T47D (cell line): Measurements from ENCODE around the gene GPR31.
"Not testable (repeated sequence)": the region's sequence is repeated elsewhere in the genome, so short reads cannot be mapped to it uniquely, and the experiment has no call there.

Experiments used
- DNase-seq, 2 experiments: peaks; one replicate each; pipeline versions ENCODE4 v3.0.0 to v3.0.0-alpha.2; 2011 to 2012; ENCODE audit warnings: low read depth in 1 of 2, low spot score in 1 of 2
- JUND ChIP-seq: IDR thresholded peaks from 2 replicates; pipeline ENCODE4 v1.6.1; 2012; ENCODE audit warnings: low read depth
- in situ Hi-C: cut with HindIII; loops from 2 replicates; pipeline ENCODE4 v1.10.0; 2016; ENCODE audit warnings: low sequenced_read_pairs, low pct_unique_long_range_greater_than_20kb

GPR31 gene

GRCh38 chr6:167172011-167172410, 14.2 kb upstream of the GPR31 start:
- in situ Hi-C loops, DNase-seq: not testable (repeated sequence)

GRCh38 chr6:167171300-167171699, 13.5 kb upstream of the GPR31 start:
- in situ Hi-C loops, DNase-seq: not testable (repeated sequence)

GRCh38 chr6:167169867-167170266, 12.1 kb upstream of the GPR31 start:
- in situ Hi-C loops, DNase-seq: not testable (repeated sequence)

- in situ Hi-C loops, DNase-seq: not testable (repeated sequence)
Observed at GRCh38 chr6:167168296-167168695, 10.5 kb upstream of the GPR31 start.

- in situ Hi-C loops, DNase-seq: not testable (repeated sequence)
Observed at GRCh38 chr6:167167699-167168098, 9.9 kb upstream of the GPR31 start.

- in situ Hi-C loops = no loop called here
- no peak for DNase-seq
- no peak for TF ChIP-seq JUND
Observed at GRCh38 chr6:167165858-167166471, 8.2 kb upstream of the GPR31 start.

GRCh38 chr6:167164261-167164660, 6.5 kb upstream of the GPR31 start:
- no peak for TF ChIP-seq JUND
- no peak for DNase-seq
- in situ Hi-C loops = no loop called here

- TF ChIP-seq JUND = no peak
- DNase-seq = no peak
- in situ Hi-C loops = no loop called here
Observed at GRCh38 chr6:167163476-167164011, 5.8 kb upstream of the GPR31 start.

- in situ Hi-C loops = no loop called here
- TF ChIP-seq JUND = no peak
- DNase-seq = no peak
Observed at GRCh38 chr6:167162591-167162990, 4.8 kb upstream of the GPR31 start.

- DNase-seq = no peak
- TF ChIP-seq JUND = no peak
Observed at GRCh38 chr6:167161851-167162467, 4.2 kb upstream of the GPR31 start.

GRCh38 chr6:167157414-167157813, 366 bp downstream of the GPR31 start:
- no peak for DNase-seq
- no peak for TF ChIP-seq JUND
- in situ Hi-C loops = no loop called here

More at GRCh38 chr6:167161851-167162467, 4.2 kb upstream of the GPR31 start:
- in situ Hi-C loops = no loop called here

- no peak for DNase-seq
- TF ChIP-seq JUND = no peak
- in situ Hi-C loops = no loop called here
Observed at GRCh38 chr6:167154895-167155294, 2.9 kb downstream of the GPR31 start.

GRCh38 chr6:167154291-167154690, 3.5 kb downstream of the GPR31 start:
- in situ Hi-C loops = no loop called here
- no peak for DNase-seq
- TF ChIP-seq JUND = no peak

GRCh38 chr6:167153521-167153959, 4.2 kb downstream of the GPR31 start:
- DNase-seq = no peak
- no peak for TF ChIP-seq JUND
- in situ Hi-C loops = no loop called here
